H7 (cell line): ENCODE results near the gene HGF. TPM values are rescaled to one million over a fixed set of nuclear protein-coding genes. Genes with fewer than 3 reads are reported as not detected.
"Not testable (repeated sequence)": the region's sequence is repeated elsewhere in the genome, so short reads cannot be mapped to it uniquely, and the experiment has no call there.

ENCODE experiments used
- DNase-seq: peaks from one replicate; pipeline ENCODE4 v3.0.0; 2012
- H3K27me3 ChIP-seq: 2 replicates; pipeline ENCODE4 v1.6.0; 2011; ENCODE audit warnings: mild to moderate bottlenecking, low read length; ENCODE audit not compliant: control insufficient read depth, insufficient read depth
- H3K36me3 ChIP-seq: replicated peaks from 2 replicates; pipeline ENCODE4 v1.5.1; 2011; ENCODE audit warnings: low read length; ENCODE audit not compliant: control insufficient read depth, insufficient read depth
- H3K4me3 ChIP-seq: 2 replicates; pipeline ENCODE4 v1.5.1; 2011; ENCODE audit warnings: low read depth, mild to moderate bottlenecking, control low read depth, low read length, moderate library complexity; ENCODE audit not compliant: insufficient read depth
- total RNA-seq: library from RNA; depleted of rRNA; stranded (reverse); fragments of >200 nt; shearing (Covaris generic); gene quantifications from 2 replicates; pipeline ENCODE4 v1.2.3, GENCODE V29; 2014

Gene HGF
- total RNA-seq, 1 experiment from 2014 or later, result not detected

DNA sequence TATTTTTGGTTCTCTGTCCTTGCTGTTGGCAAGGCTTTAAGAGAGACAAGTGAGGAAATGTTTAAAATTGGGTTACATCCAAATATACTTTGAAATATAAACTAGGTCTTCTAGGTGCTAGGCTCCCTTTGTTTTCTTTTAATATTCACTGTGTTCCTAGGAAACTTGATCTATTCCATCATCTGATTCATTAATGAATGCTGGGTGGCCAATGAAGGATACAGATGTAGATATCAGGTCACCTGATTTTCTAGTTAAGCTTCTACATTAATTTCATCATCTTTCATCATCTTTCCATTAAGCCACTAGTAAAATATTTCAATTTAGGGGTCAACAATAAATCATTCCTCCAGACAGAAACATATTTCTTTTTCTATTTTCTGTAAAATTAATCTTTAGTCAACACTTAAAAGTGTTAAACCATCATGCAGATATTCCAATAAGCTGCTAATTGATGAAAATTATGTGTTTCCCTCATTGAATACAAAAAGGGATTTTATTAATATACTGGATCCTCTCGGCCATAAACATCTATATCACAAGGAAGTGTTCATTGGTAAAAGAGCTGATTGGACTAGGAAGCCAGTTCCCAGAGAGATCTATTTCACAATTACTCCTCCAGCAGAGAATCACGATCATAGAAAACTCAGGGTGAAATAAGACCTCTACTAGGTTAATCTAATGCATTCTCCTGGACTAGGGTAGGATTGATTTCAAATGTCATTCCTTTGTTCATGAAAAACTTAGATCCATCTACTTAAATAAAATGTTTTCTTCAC lies 14.7 kb downstream of the HGF start:
- Histone ChIP-seq H3K27me3 (no peaks in the 10 kb centered on the region), H3K4me3 (no peak overlapping the region), H3K36me3 (no peaks in the 10 kb centered on the region)
- no peak for DNase-seq

DNA sequence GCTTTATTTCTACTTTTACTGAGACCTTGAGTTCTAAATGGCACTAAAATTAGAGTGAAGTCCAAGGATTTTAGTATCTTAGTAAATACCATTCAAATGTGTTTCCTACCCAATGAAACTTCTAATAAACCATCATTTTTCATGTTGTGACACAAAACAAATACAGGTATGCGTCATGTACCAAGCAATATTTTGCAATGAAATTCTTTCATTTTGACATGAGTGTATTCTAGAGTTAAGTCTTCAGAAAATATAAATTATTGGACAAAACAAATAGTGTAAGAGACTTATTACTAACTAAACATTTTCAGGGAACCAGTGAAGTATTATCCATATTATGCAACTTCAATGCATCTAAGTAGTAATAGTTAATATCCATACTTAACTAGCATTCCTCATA lies 16.5 kb downstream of the HGF start:
- no peaks in the 10 kb centered on the region for H3K27me3 ChIP-seq
- no peaks in the 10 kb centered on the region for H3K36me3 ChIP-seq
- H3K4me3 ChIP-seq, result no peak overlapping the region
- no peak for DNase-seq

DNA sequence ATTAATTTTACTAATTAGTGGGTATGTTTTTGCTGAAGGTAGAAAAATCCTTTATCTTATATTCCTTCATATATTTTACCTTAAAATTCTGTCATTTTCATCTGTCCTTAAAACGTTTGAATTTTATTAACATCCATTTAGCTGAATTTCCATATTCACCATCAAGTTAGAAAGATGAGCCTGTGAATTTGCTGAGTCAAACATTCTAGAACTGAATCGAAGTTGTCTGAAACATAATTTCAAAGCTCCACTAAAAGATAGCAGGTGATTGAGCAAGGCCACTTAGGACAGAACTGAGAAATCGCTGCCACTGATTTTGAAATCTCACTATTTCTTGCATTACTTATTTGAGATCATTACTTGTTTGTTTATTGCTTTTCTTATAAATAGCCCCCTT lies 17.5 kb downstream of the HGF start:
- H3K27me3 ChIP-seq, result no peaks in the 10 kb centered on the region
- no peaks in the 10 kb centered on the region for H3K36me3 ChIP-seq
- DNase-seq, result no peak
- H3K4me3 ChIP-seq, result no peak overlapping the region

DNA sequence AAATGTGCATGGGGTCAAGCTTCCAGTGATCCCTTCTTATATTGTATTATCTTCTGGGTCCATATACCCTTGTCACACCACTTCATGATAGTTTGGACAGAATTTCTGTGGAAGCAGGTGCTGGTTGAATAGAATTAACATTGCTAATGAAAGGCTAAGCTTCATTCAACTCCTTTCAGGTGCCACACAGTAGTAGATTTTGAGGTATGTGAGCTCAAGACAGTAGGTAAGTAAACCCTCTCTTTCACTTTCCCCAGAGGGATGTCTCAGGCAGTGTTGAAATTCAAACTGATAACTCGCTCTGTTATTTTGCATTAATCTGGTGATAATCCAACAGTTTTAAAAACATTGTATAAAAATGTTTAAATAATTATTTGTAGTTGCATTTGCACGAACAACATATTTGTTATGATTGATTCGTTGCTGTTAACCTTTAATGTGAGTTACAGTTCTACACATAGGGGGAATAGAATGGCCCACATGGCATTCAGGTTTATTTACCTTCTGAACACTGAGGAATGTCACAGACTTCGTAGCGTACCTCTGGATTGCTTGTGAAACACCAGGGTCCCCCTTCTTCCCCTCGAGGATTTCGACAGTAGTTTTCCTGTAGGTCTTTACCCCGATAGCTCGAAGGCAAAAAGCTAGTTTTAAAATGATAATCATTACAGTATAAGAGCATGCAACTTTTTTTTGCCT lies 18.1 kb downstream of the HGF start:
- no peaks in the 10 kb centered on the region for H3K36me3 ChIP-seq
- no peak overlapping the region for H3K4me3 ChIP-seq
- no peaks in the 10 kb centered on the region for H3K27me3 ChIP-seq
- peak; percentile 8 for DNase-seq

DNA sequence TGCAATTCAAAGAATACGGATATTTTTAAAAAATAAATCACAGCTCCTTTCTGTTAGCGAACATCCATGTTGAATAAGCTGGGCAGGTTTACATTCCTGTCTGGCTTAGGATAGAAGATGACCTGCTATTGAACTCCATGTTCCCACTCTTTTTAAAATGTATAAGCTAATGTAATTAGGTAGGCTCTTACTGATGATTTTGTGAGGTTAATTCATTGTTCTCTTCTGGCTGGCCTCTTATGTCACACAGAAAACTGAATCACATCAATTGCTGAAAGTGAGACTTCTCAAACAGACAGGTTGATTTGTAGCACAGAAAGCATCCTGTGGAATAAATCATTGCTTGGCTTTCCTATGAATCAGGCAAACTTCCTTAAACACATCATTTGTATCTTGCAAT lies 24.2 kb downstream of the HGF start:
- DNase-seq, result no peak
- Histone ChIP-seq H3K4me3 (no peak overlapping the region), H3K27me3 (no peaks in the 10 kb centered on the region), H3K36me3 (no peaks in the 10 kb centered on the region)

DNA sequence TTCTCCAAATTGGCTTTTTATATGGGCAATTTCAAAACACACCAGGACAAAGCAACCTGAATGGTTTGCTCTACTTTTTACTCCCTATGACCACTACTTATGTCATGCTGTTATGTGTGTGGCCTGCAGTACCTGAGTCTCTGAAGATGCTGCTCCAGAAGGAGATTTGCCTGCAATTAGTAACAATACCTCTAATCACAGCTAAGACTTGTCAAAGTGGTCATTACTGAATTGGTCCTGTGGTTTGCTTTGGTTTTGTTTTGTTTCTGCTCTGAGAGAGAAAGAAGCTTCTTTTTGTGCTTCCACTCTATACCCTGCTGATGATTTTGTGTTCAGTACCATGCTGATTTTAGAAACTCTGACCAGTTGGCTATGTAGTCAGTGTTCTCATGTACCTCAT lies 25.5 kb downstream of the HGF start:
- Histone ChIP-seq H3K4me3 (no peak overlapping the region), H3K27me3 (no peaks in the 10 kb centered on the region), H3K36me3 (no peaks in the 10 kb centered on the region)
- DNase-seq, result no peak

DNA sequence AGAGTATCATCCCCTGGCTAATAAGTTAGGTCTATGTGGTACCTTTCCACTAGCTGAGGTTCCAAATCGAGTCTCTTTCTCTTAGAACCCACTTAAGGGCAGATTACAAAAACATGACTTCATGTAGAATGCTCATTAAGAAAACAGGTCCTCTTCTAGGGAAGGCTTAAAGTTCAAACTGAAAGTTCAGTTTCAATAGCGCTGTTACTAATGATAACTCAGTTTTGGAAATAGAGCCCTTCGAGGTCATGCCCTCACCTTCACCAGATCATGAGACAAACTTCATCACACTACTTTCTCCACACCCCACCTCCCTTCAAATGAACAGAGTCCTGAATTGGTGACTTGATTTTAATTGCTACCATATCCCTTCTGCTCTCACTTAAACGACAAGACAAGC lies 26.2 kb downstream of the HGF start:
- H3K36me3 ChIP-seq, result no peaks in the 10 kb centered on the region
- no peak overlapping the region for H3K4me3 ChIP-seq
- no peaks in the 10 kb centered on the region for H3K27me3 ChIP-seq
- DNase-seq, result no peak

DNA sequence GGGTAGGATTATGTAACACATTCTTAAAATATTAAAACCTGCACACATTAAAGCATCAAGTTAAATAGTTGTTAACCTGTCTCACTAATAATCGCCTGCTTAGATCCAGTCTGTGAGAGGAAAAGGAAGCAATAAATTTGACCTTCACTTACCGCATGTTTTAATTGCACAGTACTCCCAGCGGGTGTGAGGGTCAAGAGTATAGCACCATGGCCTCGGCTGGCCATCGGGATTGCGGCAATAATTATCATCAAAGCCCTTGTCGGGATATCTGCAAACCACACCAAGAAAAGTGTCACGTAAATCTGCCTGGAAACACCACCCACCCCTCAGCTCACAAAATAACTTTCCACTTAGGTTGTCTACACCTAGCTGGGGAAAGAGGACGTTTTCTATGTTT lies 26.6 kb downstream of the HGF start:
- Histone ChIP-seq H3K36me3 (no peaks in the 10 kb centered on the region), H3K4me3 (no peak overlapping the region), H3K27me3 (no peaks in the 10 kb centered on the region)
- DNase-seq, result no peak

DNA sequence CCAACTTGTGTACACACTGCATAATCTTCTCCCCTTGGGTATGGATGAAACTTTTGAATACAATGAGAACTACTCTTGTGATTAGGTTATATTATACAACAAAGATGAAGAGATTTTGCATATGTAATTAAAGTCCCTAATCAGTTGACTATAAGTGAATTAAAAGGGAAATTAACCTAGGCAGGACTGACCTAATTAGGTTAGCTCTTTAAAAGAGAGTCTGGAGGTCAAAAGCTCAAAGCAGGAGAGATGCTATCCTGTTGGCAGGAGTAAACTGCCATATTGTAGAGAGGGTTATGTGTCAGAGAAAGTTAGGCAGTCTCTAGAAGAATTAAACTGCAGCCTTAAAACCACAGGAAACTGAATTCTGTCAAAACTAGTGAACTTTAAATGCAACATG lies 29.4 kb downstream of the HGF start:
- Histone ChIP-seq H3K36me3 (no peaks in the 10 kb centered on the region), H3K4me3 (no peak overlapping the region), H3K27me3 (no peaks in the 10 kb centered on the region)
- DNase-seq, result no peak

DNA sequence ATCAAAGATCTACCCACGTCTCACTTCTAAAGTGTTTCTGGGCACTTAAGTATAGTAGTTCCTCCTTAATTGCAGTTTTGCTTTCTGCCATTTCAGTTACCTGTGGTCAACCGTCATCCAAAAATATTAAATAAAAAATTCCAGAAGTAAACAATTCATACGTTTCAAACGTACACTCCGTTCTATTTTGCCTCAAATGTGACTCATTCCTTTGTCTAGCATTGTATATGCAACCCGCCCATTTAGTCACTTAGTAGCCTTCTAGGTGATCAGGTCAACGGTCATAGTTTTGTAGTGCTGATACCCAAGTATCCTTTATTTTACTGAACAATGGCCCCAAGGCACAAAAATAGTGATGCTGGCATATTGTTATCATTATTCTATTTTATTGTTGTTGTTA lies 33.8 kb downstream of the HGF start:
- DNase-seq, result no peak
- H3K27me3 ChIP-seq, result no peaks in the 10 kb centered on the region
- H3K36me3 ChIP-seq, result no peaks in the 10 kb centered on the region
- H3K4me3 ChIP-seq, result no peak overlapping the region

DNA sequence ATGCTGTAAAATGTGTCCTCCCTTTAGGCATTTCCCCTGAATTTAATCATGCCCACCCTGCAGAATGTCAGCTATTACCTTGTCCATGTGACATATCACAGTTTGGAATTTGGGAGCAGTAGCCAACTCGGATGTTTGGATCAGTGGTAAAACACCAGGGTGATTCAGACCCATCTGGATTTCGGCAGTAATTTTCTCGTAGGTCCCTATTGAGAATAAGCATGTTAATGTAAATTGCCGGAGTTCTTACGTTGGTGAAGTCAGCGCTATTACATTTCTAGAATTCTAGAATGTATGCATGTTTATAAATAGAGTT lies 44.1 kb downstream of the HGF start:
- DNase-seq, result no peak
- no peak overlapping the region for H3K4me3 ChIP-seq
- H3K27me3 ChIP-seq, result no peaks in the 10 kb centered on the region
- no peaks in the 10 kb centered on the region for H3K36me3 ChIP-seq

DNA sequence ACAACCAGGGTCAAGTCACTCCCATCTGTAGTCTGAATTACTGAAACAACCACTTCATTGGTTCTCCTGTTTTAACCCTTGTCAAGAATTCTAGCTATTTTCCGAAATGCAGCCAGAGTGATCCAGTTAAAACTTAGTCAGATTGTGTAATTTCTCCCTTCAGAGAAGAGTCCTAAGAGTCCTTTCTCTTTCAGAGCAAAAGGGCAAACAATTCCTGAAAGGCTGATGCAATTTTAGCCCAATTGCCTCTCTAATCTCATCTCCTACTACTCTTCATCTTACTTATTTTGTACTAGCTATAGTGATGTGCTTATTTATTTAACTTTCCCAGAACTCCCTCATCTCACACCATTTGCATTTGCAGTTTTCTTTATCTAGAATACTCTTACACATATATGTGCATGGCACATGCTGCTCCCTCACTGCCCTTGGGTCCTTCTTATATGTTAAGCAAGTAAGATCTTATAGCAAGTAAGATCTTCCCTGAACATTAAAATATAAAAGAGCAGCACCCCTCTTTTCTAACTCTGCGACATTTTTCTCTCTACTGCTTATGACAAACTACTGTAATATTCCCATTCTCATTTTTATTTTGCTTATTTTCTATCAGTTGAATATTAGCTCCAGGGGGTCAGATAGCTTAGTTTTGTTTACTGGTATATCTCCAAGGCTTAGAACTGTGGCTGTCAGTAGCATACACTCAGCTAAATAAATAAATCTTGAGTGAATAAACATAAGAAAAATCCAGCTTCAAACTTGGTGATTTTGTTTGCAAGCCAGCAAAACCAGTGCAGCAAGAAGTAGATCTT lies 44.6 kb downstream of the HGF start:
- no peak for DNase-seq
- no peaks in the 10 kb centered on the region for H3K27me3 ChIP-seq
- no peak overlapping the region for H3K4me3 ChIP-seq
- H3K36me3 ChIP-seq, result no peaks in the 10 kb centered on the region

DNA sequence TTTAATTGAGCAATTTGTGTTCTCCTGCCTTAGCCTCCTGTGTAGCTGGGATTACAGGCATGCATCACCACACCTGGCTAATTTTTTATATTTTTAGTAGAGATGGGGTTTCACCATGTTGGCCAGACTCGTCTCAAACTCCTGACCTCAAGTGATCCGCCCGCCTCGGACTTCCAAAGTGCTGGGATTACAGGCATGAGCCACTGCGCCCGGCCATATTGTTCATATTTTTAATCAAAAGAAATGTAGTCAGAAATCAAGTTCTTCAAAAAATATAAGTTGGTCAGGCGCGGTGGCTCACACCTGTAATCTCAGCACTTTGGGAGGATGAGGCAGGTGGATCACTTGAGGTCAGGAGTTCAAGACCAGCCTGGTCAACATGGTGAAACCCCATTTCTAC lies 47.6 kb downstream of the HGF start:
- not testable (repeated sequence) for H3K27me3 ChIP-seq, H3K36me3 ChIP-seq, H3K4me3 ChIP-seq, DNase-seq

DNA sequence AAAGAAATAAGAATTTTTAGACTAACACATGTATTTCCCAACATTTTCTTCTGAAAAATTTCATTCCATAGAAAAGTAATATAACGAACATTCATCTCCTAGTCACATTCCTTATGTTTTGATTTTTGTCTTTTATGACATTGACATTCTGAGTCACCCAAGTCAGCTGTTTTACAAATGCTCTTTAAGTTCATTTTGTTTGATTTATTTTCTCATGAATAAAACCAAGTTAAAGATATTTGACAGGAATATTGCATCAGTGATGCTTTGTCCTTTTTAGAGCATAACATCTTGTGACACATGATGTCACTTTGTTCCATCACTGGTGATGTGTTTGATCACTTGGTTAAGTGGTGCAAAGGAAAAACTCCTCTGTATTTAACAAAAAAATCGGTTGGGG lies 48.4 kb downstream of the HGF start:
- Histone ChIP-seq H3K4me3 (no peak overlapping the region), H3K36me3 (no peaks in the 10 kb centered on the region), H3K27me3 (no peaks in the 10 kb centered on the region)
- DNase-seq, result no peak

DNA sequence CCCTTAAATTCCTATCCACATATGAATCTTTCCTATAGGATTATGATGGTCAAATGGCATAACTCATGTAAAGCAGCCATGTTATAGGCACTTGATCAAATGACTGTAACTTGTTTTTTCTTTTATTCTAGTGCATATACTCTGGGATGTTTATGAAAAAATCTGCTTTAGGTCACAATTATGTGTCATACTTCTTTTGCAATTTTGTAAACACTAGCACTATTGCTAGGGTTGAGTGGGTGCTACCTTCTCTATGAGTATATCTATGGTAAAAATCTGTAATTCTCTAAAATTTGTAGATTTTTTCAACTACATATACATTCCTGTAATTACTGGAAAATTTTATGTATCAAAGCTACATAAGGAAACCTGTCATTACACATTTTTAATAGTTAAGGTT lies 50.0 kb downstream of the HGF start:
- Histone ChIP-seq H3K36me3 (no peaks in the 10 kb centered on the region), H3K4me3 (no peak overlapping the region), H3K27me3 (no peaks in the 10 kb centered on the region)
- no peak for DNase-seq
